ENCODE measurements around the gene ZNF492.

- TF ChIP-seq POLR2A (IDR thresholded peaks at IDR 0.05): no peak
- no peak for TF ChIP-seq CTCF (IDR thresholded peaks at IDR 0.05)
- no peak for TF ChIP-seq EP300 (IDR thresholded peaks at IDR 0.05)
Observed at GRCh38 chr19:22619932-22620331, 14.2 kb upstream of the ZNF492 start.
